ENCODE measurements around the gene ATP8B1.
"Not testable (repeated sequence)": the region's sequence is repeated elsewhere in the genome, so short reads cannot be mapped to it uniquely, and the experiment has no call there.

ATP8B1 gene

GRCh38 chr18:57657542-57657941 lies 145.6 kb downstream of the ATP8B1 start:
- Histone ChIP-seq H3K4me1 (no peaks in the 10 kb centered on the region), H3K36me3 (replicated peaks) (no peaks in the 10 kb centered on the region), H3K4me3 (no peak overlapping the region), H3K27me3 (ENCODE audit: low read depth) (no peaks in the 10 kb centered on the region), H3K9me3 (peaks cover 4% of the 10 kb centered on the region; the same call in 1 of the 2 replicates)
- in situ Hi-C loops (cut with MboI; ENCODE audit: low sequenced_read_pairs): no loop called here
- no peak for DNase-seq (ENCODE audit: low spot score in 2 of 2)

GRCh38 chr18:57655740-57656139 lies 147.4 kb downstream of the ATP8B1 start:
- H3K9me3 ChIP-seq: peaks cover 4% of the 10 kb centered on the region; the same call in 1 of the 2 replicates
- no peak overlapping the region for H3K4me3 ChIP-seq
- no peaks in the 10 kb centered on the region for H3K4me1 ChIP-seq
- in situ Hi-C loops (cut with MboI; ENCODE audit: low sequenced_read_pairs): no loop called here
- H3K27me3 ChIP-seq (ENCODE audit: low read depth): no peaks in the 10 kb centered on the region
- no peaks in the 10 kb centered on the region for H3K36me3 ChIP-seq (replicated peaks)
- no peak for DNase-seq (ENCODE audit: low spot score in 2 of 2)

- Histone ChIP-seq H3K36me3 (replicated peaks) (no peaks in the 10 kb centered on the region), H3K4me1 (peaks cover 5% of the 10 kb centered on the region; the same call in 1 of the 2 replicates), H3K4me3 (no peak overlapping the region), H3K27me3 (ENCODE audit: low read depth) (no peaks in the 10 kb centered on the region), H3K9me3 (peaks cover 4% of the 10 kb centered on the region; the same call in 1 of the 2 replicates)
- no peak for DNase-seq (ENCODE audit: low spot score in 2 of 2)
- in situ Hi-C loops (cut with MboI; ENCODE audit: low sequenced_read_pairs): no loop called here
These were observed 151.2 kb downstream of the ATP8B1 start for GRCh38 chr18:57651914-57652313.

- Histone ChIP-seq H3K36me3 (replicated peaks) (no peaks in the 10 kb centered on the region), H3K9me3 (no peaks in the 10 kb centered on the region)
- DNase-seq (ENCODE audit: low spot score in 2 of 2): no peak
These were observed 153.3 kb downstream of the ATP8B1 start for GRCh38 chr18:57649556-57650500.

GRCh38 chr18:57648414-57648813 lies 154.7 kb downstream of the ATP8B1 start:
- no peaks in the 10 kb centered on the region for H3K9me3 ChIP-seq
- H3K4me3 ChIP-seq: no peak overlapping the region
- DNase-seq (ENCODE audit: low spot score in 2 of 2): no peak
- in situ Hi-C loops (cut with MboI; ENCODE audit: low sequenced_read_pairs): no loop called here
- no peaks in the 10 kb centered on the region for H3K36me3 ChIP-seq (replicated peaks)
- peaks cover 8% of the 10 kb centered on the region; the same call in 1 of the 2 replicates for H3K4me1 ChIP-seq
- H3K27me3 ChIP-seq (ENCODE audit: low read depth): no peaks in the 10 kb centered on the region

More at GRCh38 chr18:57649556-57650500, 153.3 kb downstream of the ATP8B1 start:
- Histone ChIP-seq H3K27me3 (ENCODE audit: low read depth) (no peaks in the 10 kb centered on the region), H3K4me1 (peaks cover 8% of the 10 kb centered on the region; the same call in 1 of the 2 replicates), H3K4me3 (no peak overlapping the region)
- in situ Hi-C loops (cut with MboI; ENCODE audit: low sequenced_read_pairs): no loop called here

GRCh38 chr18:57644540-57644939 lies 158.6 kb downstream of the ATP8B1 start:
- no peak for DNase-seq (ENCODE audit: low spot score in 2 of 2)
- H3K4me1 ChIP-seq: peaks cover 8% of the 10 kb centered on the region; the same call in 1 of the 2 replicates
- no peaks in the 10 kb centered on the region for H3K36me3 ChIP-seq (replicated peaks)
- in situ Hi-C loops (cut with MboI; ENCODE audit: low sequenced_read_pairs): no loop called here
- H3K4me3 ChIP-seq: no peak overlapping the region
- H3K9me3 ChIP-seq: no peaks in the 10 kb centered on the region
- no peaks in the 10 kb centered on the region for H3K27me3 ChIP-seq (ENCODE audit: low read depth)

- H3K4me3 ChIP-seq; H3K4me1 ChIP-seq; H3K36me3 ChIP-seq (replicated peaks); H3K27me3 ChIP-seq (ENCODE audit: low read depth); in situ Hi-C loops (cut with MboI; ENCODE audit: low sequenced_read_pairs); H3K9me3 ChIP-seq; DNase-seq (ENCODE audit: low spot score in 2 of 2): not testable (repeated sequence)
These were observed 159.4 kb downstream of the ATP8B1 start for GRCh38 chr18:57643726-57644125.

GRCh38 chr18:57642462-57642861 lies 160.7 kb downstream of the ATP8B1 start:
- DNase-seq (ENCODE audit: low spot score in 2 of 2); H3K4me3 ChIP-seq; H3K4me1 ChIP-seq; H3K27me3 ChIP-seq (ENCODE audit: low read depth); H3K9me3 ChIP-seq; H3K36me3 ChIP-seq (replicated peaks); in situ Hi-C loops (cut with MboI; ENCODE audit: low sequenced_read_pairs): not testable (repeated sequence)

- Histone ChIP-seq H3K36me3 (replicated peaks) (no peaks in the 10 kb centered on the region), H3K4me3 (no peak overlapping the region), H3K9me3 (no peaks in the 10 kb centered on the region), H3K27me3 (ENCODE audit: low read depth) (no peaks in the 10 kb centered on the region), H3K4me1 (peaks cover 7% of the 10 kb centered on the region)
- in situ Hi-C loops (cut with MboI; ENCODE audit: low sequenced_read_pairs): no loop called here
- no peak for DNase-seq (ENCODE audit: low spot score in 2 of 2)
These were observed 162.4 kb downstream of the ATP8B1 start for GRCh38 chr18:57640749-57641148.

- Histone ChIP-seq H3K27me3 (ENCODE audit: low read depth) (no peaks in the 10 kb centered on the region), H3K4me1 (peaks cover 10% of the 10 kb centered on the region), H3K9me3 (no peaks in the 10 kb centered on the region), H3K36me3 (replicated peaks) (no peaks in the 10 kb centered on the region), H3K4me3 (no peak overlapping the region)
- in situ Hi-C loops (cut with MboI; ENCODE audit: low sequenced_read_pairs): no loop called here
- DNase-seq (ENCODE audit: low spot score in 2 of 2): no peak
These were observed 162.9 kb downstream of the ATP8B1 start for GRCh38 chr18:57640236-57640635.

GRCh38 chr18:57635003-57635822 lies 167.9 kb downstream of the ATP8B1 start:
- Histone ChIP-seq H3K27me3 (ENCODE audit: low read depth) (no peaks in the 10 kb centered on the region), H3K4me3 (no peak overlapping the region), H3K36me3 (replicated peaks) (no peaks in the 10 kb centered on the region), H3K9me3 (no peaks in the 10 kb centered on the region), H3K4me1 (peaks cover 10% of the 10 kb centered on the region)
- DNase-seq (ENCODE audit: low spot score in 2 of 2): peak; percentile 38 to 95
- in situ Hi-C loops (cut with MboI; ENCODE audit: low sequenced_read_pairs): no loop called here

GRCh38 chr18:57631697-57632096 lies 171.4 kb downstream of the ATP8B1 start:
- in situ Hi-C loops (cut with MboI; ENCODE audit: low sequenced_read_pairs): no loop called here
- Histone ChIP-seq H3K4me1 (peaks cover 14% of the 10 kb centered on the region), H3K9me3 (no peaks in the 10 kb centered on the region), H3K36me3 (replicated peaks) (no peaks in the 10 kb centered on the region), H3K27me3 (ENCODE audit: low read depth) (no peaks in the 10 kb centered on the region), H3K4me3 (no peak overlapping the region)
- no peak for DNase-seq (ENCODE audit: low spot score in 2 of 2)

GRCh38 chr18:57630754-57631595 lies 172.1 kb downstream of the ATP8B1 start:
- peak overlapping the region; percentile 50 for H3K4me3 ChIP-seq
- peaks cover 9% of the 10 kb centered on the region for H3K4me1 ChIP-seq
- in situ Hi-C loops (cut with MboI; ENCODE audit: low sequenced_read_pairs): no loop called here
- no peaks in the 10 kb centered on the region for H3K36me3 ChIP-seq (replicated peaks)
- H3K27me3 ChIP-seq (ENCODE audit: low read depth): no peaks in the 10 kb centered on the region
- no peak for DNase-seq (ENCODE audit: low spot score in 2 of 2)
- no peaks in the 10 kb centered on the region for H3K9me3 ChIP-seq
